Smooth muscle cell (in vitro differentiated cells): Measurements from ENCODE around the gene SAMD7. TPM values are rescaled to one million over a fixed set of nuclear protein-coding genes. Genes with fewer than 3 reads are reported as not detected.

Experiments used
- DNase-seq: peaks from one replicate; lab custom pipeline; 2025; ENCODE audit not compliant: unreplicated experiment; lab: John Stamatoyannopoulos, UW
- H2AFZ ChIP-seq: fragments of 200-600 bp; sonication (generic); 2 replicates; pipeline ENCODE4 v1.6.0; 2016; ENCODE audit warnings: antibody characterized with exemption, low read depth, mild to moderate bottlenecking
- H3F3A ChIP-seq: fragments of 200-600 bp; sonication (generic); 2 replicates; pipeline ENCODE4 v1.6.0; 2017; ENCODE audit warnings: antibody characterized with exemption, low read depth
- H3K27ac ChIP-seq: fragments of 200-600 bp; sonication (generic); 2 replicates; pipeline ENCODE4 v1.5.1; 2016; ENCODE audit warnings: low read depth, mild to moderate bottlenecking
- H3K27me3 ChIP-seq: fragments of 200-600 bp; sonication (generic); 2 replicates; pipeline ENCODE4 v1.6.1; 2016; ENCODE audit warnings: low read depth, mild to moderate bottlenecking
- H3K36me3 ChIP-seq: fragments of 200-600 bp; sonication (generic); 2 replicates; pipeline ENCODE4 v1.5.1; 2016; ENCODE audit warnings: low read depth
- H3K4me1 ChIP-seq: fragments of 200-600 bp; sonication (generic); 2 replicates; pipeline ENCODE4 v1.5.1; 2016; ENCODE audit warnings: low read depth
- H3K4me2 ChIP-seq: fragments of 200-600 bp; sonication (generic); 2 replicates; pipeline ENCODE4 v1.6.0; 2016; ENCODE audit warnings: mild to moderate bottlenecking
- H3K4me3 ChIP-seq: fragments of 200-600 bp; sonication (generic); 2 replicates; pipeline ENCODE4 v1.5.1; 2016; ENCODE audit warnings: mild to moderate bottlenecking
- H3K79me2 ChIP-seq: fragments of 200-600 bp; sonication (generic); 2 replicates; pipeline ENCODE4 v1.6.0; 2016; ENCODE audit warnings: low read depth, mild to moderate bottlenecking
- H3K9ac ChIP-seq: fragments of 200-600 bp; sonication (generic); 2 replicates; pipeline ENCODE4 v1.6.0; 2016; ENCODE audit warnings: low read depth
- H3K9me3 ChIP-seq: fragments of 200-600 bp; sonication (generic); replicated peaks from 2 replicates; pipeline ENCODE4 v1.5.1; 2016; ENCODE audit warnings: low read depth
- H4K20me1 ChIP-seq: fragments of 200-600 bp; sonication (generic); 2 replicates; pipeline ENCODE4 v1.6.0; 2016; ENCODE audit warnings: low read depth
- CTCF ChIP-seq: fragments of 200-600 bp; sonication (generic); IDR thresholded peaks from 2 replicates; pipeline ENCODE4 v1.5.1; 2017; ENCODE audit warnings: borderline replicate concordance, mild to moderate bottlenecking, antibody characterized with exemption; ENCODE audit not compliant: insufficient read depth, poor library complexity, severe bottlenecking
- WGBS: methylation state at CpG from one replicate; pipeline ENCODE4 v1.1.7; 2016; ENCODE audit warnings: low lambda C conversion rate; 5-methylcytosine and 5-hydroxymethylcytosine counted together
- polyA plus RNA-seq: library from polyadenylated mRNA; unstranded; fragments of >200 nt; fragmentation: Nextera tagmentation; extraction: Ambion mirVana; gene quantifications from 2 replicates; pipeline ENCODE4 v1.2.1, GENCODE V29; 2016
- total RNA-seq: library from RNA; depleted of rRNA; stranded (reverse); fragments of >200 nt; gene quantifications from 2 replicates; pipeline ENCODE4 v1.2.3, GENCODE V29; 2014

Gene SAMD7
- total and polyA plus RNA-seq, 2 experiments from 2014 or later: not detected

GRCh38 chr3:169901453-169901852 is 9.9 kb upstream of the SAMD7 start:
- Histone ChIP-seq H3K27ac (no peak overlapping the region), H2AFZ (no peak overlapping the region), H3K36me3 (no peaks in the 10 kb centered on the region), H3K4me2 (no peak overlapping the region), H3K9me3 (no peaks in the 10 kb centered on the region), H3F3A (no peaks in the 10 kb centered on the region), H3K9ac (no peak overlapping the region), H3K79me2 (no peaks in the 10 kb centered on the region), H3K4me3 (no peak overlapping the region), H3K27me3 (no peaks in the 10 kb centered on the region), H3K4me1 (no peaks in the 10 kb centered on the region), H4K20me1 (no peaks in the 10 kb centered on the region)
- no peak for DNase-seq
- WGBS: 91% methylated on average over 1 of the region's 1 CpG
- no peak for TF ChIP-seq CTCF

- Histone ChIP-seq H4K20me1 (no peaks in the 10 kb centered on the region), H3K4me1 (no peaks in the 10 kb centered on the region), H3K9ac (no peak overlapping the region), H2AFZ (no peak overlapping the region), H3K4me2 (no peak overlapping the region), H3K9me3 (no peaks in the 10 kb centered on the region), H3K4me3 (no peak overlapping the region), H3K79me2 (no peaks in the 10 kb centered on the region), H3K27ac (no peak overlapping the region), H3K36me3 (no peaks in the 10 kb centered on the region), H3K27me3 (no peaks in the 10 kb centered on the region), H3F3A (no peaks in the 10 kb centered on the region)
- TF ChIP-seq CTCF: no peak
- DNase-seq: no peak
- WGBS: 94% methylated on average over 6 of the region's 6 CpGs
These were observed 6.0 kb upstream of the SAMD7 start for GRCh38 chr3:169905404-169905803.

GRCh38 chr3:169907476-169907875 is 3.9 kb upstream of the SAMD7 start:
- Histone ChIP-seq H3K9ac (no peak overlapping the region), H3K79me2 (no peaks in the 10 kb centered on the region), H3K27me3 (no peaks in the 10 kb centered on the region), H3K4me3 (no peak overlapping the region), H3K36me3 (no peaks in the 10 kb centered on the region), H3K4me1 (no peaks in the 10 kb centered on the region), H3K27ac (no peak overlapping the region), H3K4me2 (no peak overlapping the region), H3F3A (no peaks in the 10 kb centered on the region), H4K20me1 (no peaks in the 10 kb centered on the region), H2AFZ (no peak overlapping the region), H3K9me3 (no peaks in the 10 kb centered on the region)
- DNase-seq: no peak
- TF ChIP-seq CTCF: no peak

- no peak overlapping the region for H3K4me2 ChIP-seq
- H3K9me3 ChIP-seq: no peaks in the 10 kb centered on the region
- no peaks in the 10 kb centered on the region for H3K79me2 ChIP-seq
- no peak overlapping the region for H2AFZ ChIP-seq
- no peak overlapping the region for H3K27ac ChIP-seq
- no peaks in the 10 kb centered on the region for H3K27me3 ChIP-seq
- 77% methylated on average over 4 of the region's 4 CpGs for WGBS
- no peak for DNase-seq
- no peaks in the 10 kb centered on the region for H4K20me1 ChIP-seq
- no peaks in the 10 kb centered on the region for H3F3A ChIP-seq
- H3K4me3 ChIP-seq: no peak overlapping the region
- H3K9ac ChIP-seq: no peak overlapping the region
- no peak for TF ChIP-seq CTCF
- no peaks in the 10 kb centered on the region for H3K36me3 ChIP-seq
- H3K4me1 ChIP-seq: no peaks in the 10 kb centered on the region
These were observed 3.4 kb upstream of the SAMD7 start for GRCh38 chr3:169907944-169908343.
